Skeletal muscle cell (primary cell): ENCODE measurements around the gene TKT.

Source experiments
- DNase-seq: peaks from one replicate; pipeline ENCODE4 v3.0.0-alpha.2; 2010; ENCODE audit warnings: low read depth
- H3K4me3 ChIP-seq: 2 replicates; pipeline ENCODE4 v1.5.1; 2011; ENCODE audit warnings: low read depth, mild to moderate bottlenecking, control low read depth, low read length, moderate library complexity

TKT gene

GRCh38 chr3:53188720-53189119 lies 67.1 kb downstream of the TKT start:
- no peak overlapping the region for H3K4me3 ChIP-seq
- DNase-seq: no peak

- no peak for DNase-seq
- no peak overlapping the region for H3K4me3 ChIP-seq
These were observed 67.6 kb downstream of the TKT start for GRCh38 chr3:53188136-53188685.

- no peak overlapping the region for H3K4me3 ChIP-seq
- DNase-seq: no peak
These were observed 68.4 kb downstream of the TKT start for GRCh38 chr3:53187430-53187829.

GRCh38 chr3:53186726-53187125 lies 69.1 kb downstream of the TKT start:
- no peak for DNase-seq
- no peak overlapping the region for H3K4me3 ChIP-seq

- no peak overlapping the region for H3K4me3 ChIP-seq
- DNase-seq: no peak
These were observed 69.9 kb downstream of the TKT start for GRCh38 chr3:53185761-53186465.

- no peak overlapping the region for H3K4me3 ChIP-seq
- no peak for DNase-seq
These were observed 71.1 kb downstream of the TKT start for GRCh38 chr3:53184701-53185100.

GRCh38 chr3:53183514-53183913 lies 72.3 kb downstream of the TKT start:
- H3K4me3 ChIP-seq: no peak overlapping the region
- no peak for DNase-seq

GRCh38 chr3:53182764-53183355 lies 73.0 kb downstream of the TKT start:
- DNase-seq: no peak
- no peak overlapping the region for H3K4me3 ChIP-seq

- H3K4me3 ChIP-seq: no peak overlapping the region
These were observed 74.3 kb downstream of the TKT start for GRCh38 chr3:53181528-53181927.

GRCh38 chr3:53181024-53181371 lies 74.8 kb downstream of the TKT start:
- H3K4me3 ChIP-seq: no peak overlapping the region
- DNase-seq: no peak

More at GRCh38 chr3:53181528-53181927, 74.3 kb downstream of the TKT start:
- DNase-seq: no peak

GRCh38 chr3:53180305-53181023 lies 75.4 kb downstream of the TKT start:
- H3K4me3 ChIP-seq: no peak overlapping the region
- DNase-seq: no peak

GRCh38 chr3:53179580-53179979 lies 76.2 kb downstream of the TKT start:
- no peak overlapping the region for H3K4me3 ChIP-seq
- no peak for DNase-seq

GRCh38 chr3:53178246-53178645 lies 77.6 kb downstream of the TKT start:
- no peak overlapping the region for H3K4me3 ChIP-seq
- DNase-seq: no peak

- no peak for DNase-seq
- H3K4me3 ChIP-seq: no peak overlapping the region
These were observed 79.9 kb downstream of the TKT start for GRCh38 chr3:53175613-53176540.
